HepG2 (cell line): ENCODE data around the gene ABHD10. TPM values are rescaled to one million over a fixed set of nuclear protein-coding genes. Genes with fewer than 3 reads are reported as not detected.

Source experiments
- E2F5 ChIP-seq: sonication (generic); formaldehyde crosslinking; conservative IDR thresholded peaks from 2 replicates; pipeline ENCODE4 v1.4.0; 2020; ENCODE audit warnings: missing genetic modification reagents
- FOXA1 ChIP-seq, 2 experiments: fragments of 450-650 bp in 1 of 2; sonication (generic) in 1 of 2; formaldehyde crosslinking in 1 of 2; IDR thresholded peaks; 2 replicates each; pipeline versions ENCODE4 v1.4.0 to v1.6.1; 2016 to 2020; ENCODE audit warnings: missing genetic modification reagents in 1 of 2
- FOXJ3 ChIP-seq: sonication (generic); formaldehyde crosslinking; IDR thresholded peaks from 2 replicates; pipeline ENCODE4 v1.4.0; 2020; ENCODE audit warnings: missing genetic modification reagents, mild to moderate bottlenecking, borderline replicate concordance
- HINFP ChIP-seq: sonication (generic); formaldehyde crosslinking; IDR thresholded peaks from 2 replicates; pipeline ENCODE4 v1.4.0; 2020; ENCODE audit warnings: low read depth, mild to moderate bottlenecking, missing genetic modification reagents
- ISX ChIP-seq: sonication (generic); formaldehyde crosslinking; conservative IDR thresholded peaks from 2 replicates; pipeline ENCODE4 v1.5.0; 2020; ENCODE audit warnings: missing genetic modification reagents
- MTERF4 ChIP-seq: sonication (generic); formaldehyde crosslinking; IDR thresholded peaks from 2 replicates; pipeline ENCODE4 v1.8.0; 2023; ENCODE audit warnings: mild to moderate bottlenecking, missing genetic modification reagents
- NFKB2 ChIP-seq: sonication (generic); formaldehyde crosslinking; IDR thresholded peaks from 2 replicates; pipeline ENCODE4 v1.4.0; 2020; ENCODE audit warnings: missing genetic modification reagents, borderline replicate concordance
- NFYB ChIP-seq: sonication (generic); formaldehyde crosslinking; IDR thresholded peaks from 2 replicates; pipeline ENCODE4 v1.4.0; 2020; ENCODE audit warnings: missing genetic modification reagents
- POGK ChIP-seq: sonication (generic); formaldehyde crosslinking; conservative IDR thresholded peaks from 2 replicates; pipeline ENCODE4 v1.8.0; 2022; ENCODE audit warnings: mild to moderate bottlenecking, moderate library complexity, missing genetic modification reagents
- RARG ChIP-seq: sonication (generic); formaldehyde crosslinking; IDR thresholded peaks from 2 replicates; pipeline ENCODE4 v1.4.0; 2020; ENCODE audit warnings: low read depth, mild to moderate bottlenecking, missing genetic modification reagents
- RBM39 ChIP-seq: fragments of 200-400 bp; formaldehyde crosslinking; IDR thresholded peaks from one replicate; pipeline ENCODE4 v1.6.1; 2018; ENCODE audit warnings: antibody characterized with exemption, mild to moderate bottlenecking, low read depth, low read length; ENCODE audit not compliant: poor library complexity, severe bottlenecking
- TARDBP ChIP-seq: sonication (generic); formaldehyde crosslinking; IDR thresholded peaks from 2 replicates; pipeline ENCODE4 v1.8.0; 2022; ENCODE audit warnings: mild to moderate bottlenecking, missing genetic modification reagents
- ZBTB20 ChIP-seq: sonication (generic); formaldehyde crosslinking; IDR thresholded peaks from 2 replicates; pipeline ENCODE4 v1.8.1; 2023; ENCODE audit warnings: missing genetic modification reagents, low read depth, mild to moderate bottlenecking, borderline replicate concordance
- ZFP62 ChIP-seq: sonication (generic); formaldehyde crosslinking; IDR thresholded peaks from 2 replicates; pipeline ENCODE4 v1.4.0; 2020; ENCODE audit warnings: missing genetic modification reagents
- ZNF101 ChIP-seq: sonication (generic); formaldehyde crosslinking; IDR thresholded peaks from 2 replicates; pipeline ENCODE4 v1.4.0; 2020; ENCODE audit warnings: mild to moderate bottlenecking, low read depth, missing genetic modification reagents, borderline replicate concordance
- ZNF274 ChIP-seq: sonication (generic); formaldehyde crosslinking; IDR thresholded peaks from 2 replicates; pipeline ENCODE4 v1.5.1; 2020; ENCODE audit warnings: mild to moderate bottlenecking, missing genetic modification reagents
- ZNF3 ChIP-seq: IDR thresholded peaks from 2 replicates; pipeline ENCODE4 v1.7.0; 2017; ENCODE audit warnings: inconsistent platforms
- ZNF30 ChIP-seq: sonication (generic); formaldehyde crosslinking; IDR thresholded peaks from 2 replicates; pipeline ENCODE4 v1.5.0; 2020; ENCODE audit warnings: mild to moderate bottlenecking, missing genetic modification reagents
- ZNF547 ChIP-seq: sonication (generic); formaldehyde crosslinking; IDR thresholded peaks from 2 replicates; pipeline ENCODE4 v1.5.1; 2020; ENCODE audit warnings: mild to moderate bottlenecking, missing genetic modification reagents
- ZNF724P ChIP-seq: sonication (generic); formaldehyde crosslinking; IDR thresholded peaks from 2 replicates; pipeline ENCODE4 v1.8.0; 2022; ENCODE audit warnings: missing genetic modification reagents, borderline replicate concordance
- ZNF790 ChIP-seq: sonication (generic); formaldehyde crosslinking; IDR thresholded peaks from 2 replicates; pipeline ENCODE4 v1.8.0; 2022; ENCODE audit warnings: missing genetic modification reagents, mild to moderate bottlenecking, borderline replicate concordance
- polyA plus RNA-seq, 8 experiments: library from polyadenylated mRNA; depleted of rRNA in 3 of 8; stranded (reverse) in 7 of 8; unstranded in 1 of 8; fragments of >200 nt; fragmentation: Illumina TruSeq in 4 of 8; extraction: Trizol in 4 of 8; gene quantifications; 2 replicates each; pipeline versions ENCODE4 v1.2.1 to v1.2.3, GENCODE V29; 2011 to 2016; ENCODE audit warnings: low read depth in 4 of 8, missing spikeins in 1 of 8, mixed read lengths in 1 of 8; ENCODE audit not compliant: insufficient read depth in 1 of 8
- total RNA-seq, 5 experiments: library from RNA; depleted of rRNA; stranded (reverse); fragments of >200 nt; fragmentation: Illumina TruSeq; extraction: Trizol; gene quantifications; 2 replicates each; pipeline ENCODE4 v1.2.3, GENCODE V29; 2016; ENCODE audit warnings: low read depth in 1 of 5

Gene ABHD10
- total and polyA plus RNA-seq, 2 of the 13 experiments (the other 11 are each of a cell fraction or from before 2014, with no cell fraction given): 22.8 to 50.2 TPM

GRCh38 chr3:111978583-111979433 lies at the start of gene ABHD10 (continued):
- TF ChIP-seq FOXJ3 (peak; percentile 44; the same call in 1 of the 2 replicates), NFYB (CRISPR knock-in tag) (peak; percentile 42), FOXA1 (IDR thresholded peaks at IDR 0.05) (no peak), FOXA1 (CRISPR knock-in tag; IDR thresholded peaks at IDR 0.05) (0 out of 2 replicates have a peak, but pooled peaks have one; percentile 5), MTERF4 (CRISPR knock-in tag) (peak; percentile 75; the same call in 1 of the 2 replicates), E2F5 (CRISPR knock-in tag) (no peak), ZNF790 (CRISPR knock-in tag) (peak; percentile 46; the same call in 1 of the 2 replicates), RBM39 (peak; percentile 53), ZNF724P (CRISPR knock-in tag) (peak; percentile 84; the same call in 1 of the 2 replicates), ZNF101 (CRISPR knock-in tag) (0 out of 2 replicates have a peak, but pooled peaks have one; percentile 84), ZFP62 (CRISPR knock-in tag) (no peak), ZNF274 (CRISPR knock-in tag) (peak; percentile 83; the same call in 1 of the 2 replicates), POGK (CRISPR knock-in tag) (peak; percentile 83), TARDBP (CRISPR knock-in tag) (peak; percentile 38; the same call in 1 of the 2 replicates), NFKB2 (peak; percentile 94; the same call in 1 of the 2 replicates), ZNF547 (CRISPR knock-in tag) (peak; percentile 77), RARG (CRISPR knock-in tag) (no peak), ZNF3 (no peak), HINFP (CRISPR knock-in tag) (peak; percentile 39; the same call in 1 of the 2 replicates), ISX (0 out of 2 replicates have a peak, but pooled peaks have one; percentile 88), ZNF30 (CRISPR knock-in tag) (no peak), ZBTB20 (CRISPR knock-in tag) (0 out of 2 replicates have a peak, but pooled peaks have one; percentile 60)
